ENCODE measurements around the gene H19.

Gene H19

GRCh38 chr11:1946812-1947484, 50.7 kb downstream of the H19 start, which contains the start of gene MRPL23:
Gene MRPL23 (plus strand): TSS chr11:1947332. CDS start chr11:1947363, 31 bp downstream.
- Histone ChIP-seq H3K27ac (ENCODE audit: low read depth, low read length) (no peak within 1 kb of the TSS), H3K9ac (ENCODE audit: low read length) (no peak within 1 kb of the TSS), H3K36me3 (ENCODE audit: control insufficient read depth, insufficient read depth, low read length) (no peaks in the 10 kb centered on the region), H3K4me3 (ENCODE audit: low read depth, low read length) (no peak within 1 kb of the TSS), H3K9me3 (ENCODE audit: control insufficient read depth, insufficient read depth, low read depth, low read length) (no peaks in the 10 kb centered on the region), H3K4me1 (ENCODE audit: control insufficient read depth, insufficient read depth, low read length) (no peaks in the 10 kb centered on the region), H3K27me3 (ENCODE audit: control insufficient read depth, insufficient read depth, low read length) (no peaks in the 10 kb centered on the region)

All from HUES6 (cell line).